Left hindlimb (tissue), 1 donor: ENCODE data around the gene LRCH4.

Experiments
- DNase-seq: peaks from one replicate; pipeline ENCODE4 v3.0.0-alpha.2; 2018

LRCH4 gene

GRCh38 chr7:100582041-100582579 lies 3.8 kb downstream of the LRCH4 start:
- no peak for DNase-seq

GRCh38 chr7:100580466-100581283 lies 5.3 kb downstream of the LRCH4 start:
- DNase-seq = no peak

GRCh38 chr7:100578246-100579183 lies 7.4 kb downstream of the LRCH4 start:
- no peak for DNase-seq

GRCh38 chr7:100577507-100577906 lies 8.4 kb downstream of the LRCH4 start:
- no peak for DNase-seq

- no peak for DNase-seq
Observed at GRCh38 chr7:100577103-100577502, 8.8 kb downstream of the LRCH4 start.

- DNase-seq = no peak
Observed at GRCh38 chr7:100576384-100576993, 9.4 kb downstream of the LRCH4 start.

GRCh38 chr7:100575746-100576383 lies 10.1 kb downstream of the LRCH4 start:
- no peak for DNase-seq

- no peak for DNase-seq
Observed at GRCh38 chr7:100575206-100575631, 10.7 kb downstream of the LRCH4 start.

- no peak for DNase-seq
Observed at GRCh38 chr7:100574362-100575205, 11.3 kb downstream of the LRCH4 start.

- DNase-seq = no peak
Observed at GRCh38 chr7:100573691-100574361, 12.1 kb downstream of the LRCH4 start, which contains the start of gene SAP25. Gene SAP25, minus strand, starts transcription at chr7:100573900. Its CDS starts 158 bp downstream, at chr7:100573742.

GRCh38 chr7:100572949-100573675 lies 12.8 kb downstream of the LRCH4 start:
- DNase-seq = no peak

- DNase-seq = no peak
Observed at GRCh38 chr7:100572281-100572948, 13.5 kb downstream of the LRCH4 start.

- DNase-seq = no peak
Observed at GRCh38 chr7:100571829-100572116, 14.2 kb downstream of the LRCH4 start.

- DNase-seq = no peak
Observed at GRCh38 chr7:100570954-100571828, 14.7 kb downstream of the LRCH4 start.

- peak; percentile 13 for DNase-seq
Observed at GRCh38 chr7:100568896-100569844, 16.8 kb downstream of the LRCH4 start.

GRCh38 chr7:100568176-100568895 lies 17.6 kb downstream of the LRCH4 start:
- DNase-seq = peak; percentile 20

GRCh38 chr7:100567751-100568175 lies 18.2 kb downstream of the LRCH4 start:
- DNase-seq = no peak
